COR-L47 (cell line): ENCODE measurements around the gene ARMC2.
A peak's percentile ranks its signal among the peaks of the same experiment; 100 is the strongest.

ENCODE experiments used
- DNase-seq: peaks from one replicate; lab custom pipeline; 2025; lab: John Stamatoyannopoulos, UW

Gene ARMC2

GRCh38 chr6:108988296-108988695 is 140.1 kb downstream of the ARMC2 start:
- no peak for DNase-seq

- DNase-seq: no peak
Observed at GRCh38 chr6:108988765-108989164, 140.5 kb downstream of the ARMC2 start.

GRCh38 chr6:108989700-108990099 is 141.5 kb downstream of the ARMC2 start:
- DNase-seq: no peak

- DNase-seq: no peak
Observed at GRCh38 chr6:108993876-108994275, 145.7 kb downstream of the ARMC2 start.

- no peak for DNase-seq
Observed at GRCh38 chr6:108995296-108995695, 147.1 kb downstream of the ARMC2 start.

GRCh38 chr6:108996208-108996607 is 148.0 kb downstream of the ARMC2 start:
- no peak for DNase-seq

GRCh38 chr6:108998485-108998884 is 150.3 kb downstream of the ARMC2 start:
- no peak for DNase-seq

- DNase-seq: no peak
Observed at GRCh38 chr6:108999428-108999827, 151.2 kb downstream of the ARMC2 start.

- no peak for DNase-seq
Observed at GRCh38 chr6:109000289-109000688, 152.1 kb downstream of the ARMC2 start.

GRCh38 chr6:109001291-109001894 is 153.2 kb downstream of the ARMC2 start:
- no peak for DNase-seq

GRCh38 chr6:109002051-109002697 is 154.0 kb downstream of the ARMC2 start:
- DNase-seq: no peak

GRCh38 chr6:109002882-109003281 is 154.7 kb downstream of the ARMC2 start:
- DNase-seq: no peak

- DNase-seq: no peak
Observed at GRCh38 chr6:109006818-109007217, 158.6 kb downstream of the ARMC2 start.

- no peak for DNase-seq
Observed at GRCh38 chr6:109007521-109007920, 159.3 kb downstream of the ARMC2 start.

GRCh38 chr6:109008054-109008453 is 159.8 kb downstream of the ARMC2 start:
- DNase-seq: no peak

- no peak for DNase-seq
Observed at GRCh38 chr6:109008537-109009235, 160.5 kb downstream of the ARMC2 start.

- DNase-seq: peak; percentile 77
Observed at GRCh38 chr6:109009236-109009961, 161.2 kb downstream of the ARMC2 start.

- no peak for DNase-seq
Observed at GRCh38 chr6:109009962-109010704, 161.9 kb downstream of the ARMC2 start.

GRCh38 chr6:109010705-109011102 is 162.5 kb downstream of the ARMC2 start:
- DNase-seq: peak; percentile 16

- no peak for DNase-seq
Observed at GRCh38 chr6:109013656-109014305, 165.6 kb downstream of the ARMC2 start.

- DNase-seq: no peak
Observed at GRCh38 chr6:109014606-109015005, 166.4 kb downstream of the ARMC2 start.
